ENCODE measurements around the gene CDH13. TPM values are rescaled to one million over a fixed set of nuclear protein-coding genes. Genes with fewer than 3 reads are reported as not detected.

CDH13 gene
- total and polyA plus RNA-seq, 9 of the 15 experiments (the other 6 are each of a cell fraction or from before 2014, with no cell fraction given): 0.03 TPM; not detected in 8

GRCh38 chr16:82833378-82833993 is 206.7 kb downstream of the CDH13 start (continued):
- TF ChIP-seq FOXK1 (CRISPR knock-in tag; IDR thresholded peaks at IDR 0.05; ENCODE audit: borderline replicate concordance): no peak

GRCh38 chr16:82834151-82834815 is 207.5 kb downstream of the CDH13 start:
- in situ Hi-C loops (cut with MboI): no loop called here
- POLR2A ChIA-PET: interaction anchor here (0.6 kb wide), 1 partner anchor 43 kb away, joined by 3 read pairs; no protein-coding TSS in a partner anchor
- intact Hi-C loops (cut with micrococcal nuclease): no loop called here
- H3K4me2 ChIP-seq (ENCODE audit: insufficient read depth, low read length): no peak overlapping the region
- no peak overlapping the region for H2AFZ ChIP-seq (ENCODE audit: low read depth, low read length)
- H3K27ac ChIP-seq (ENCODE audit: extremely low read depth, low read depth, low read length): no peak overlapping the region
- WGBS (ENCODE audit: insufficient coverage, low coverage, missing lambda C conversion rate): 1% methylated on average over 8 of the region's 8 CpGs
- H3K4me1 ChIP-seq (replicated peaks in 1 of 2; ENCODE audit: control insufficient read depth in 2 of 2, insufficient read depth in 2 of 2, low read length in 2 of 2): no peaks in the 10 kb centered on the region
- H3K36me3 ChIP-seq (ENCODE audit: control insufficient read depth, insufficient read depth, low read length): no peaks in the 10 kb centered on the region
- ATAC-seq (no peak), DNase-seq (ENCODE audit: extremely low read depth in 1 of 4, low spot score in 3 of 4) (no peak), FAIRE-seq (no peak)
- no peaks in the 10 kb centered on the region for H3K9me1 ChIP-seq (ENCODE audit: control insufficient read depth, insufficient read depth, low read length)
- H3K79me2 ChIP-seq (ENCODE audit: control insufficient read depth, insufficient read depth, low read length): no peaks in the 10 kb centered on the region
- H3K4me3 ChIP-seq: no peak overlapping the region
- no TSS peak for BruUV-seq (replicated peaks)
- CTCF ChIA-PET (ENCODE audit: low intra/inter-chr PET ratio): no interaction called here
- no peaks in the 10 kb centered on the region for H4K20me1 ChIP-seq (replicated peaks; ENCODE audit: control insufficient read depth, insufficient read depth, low read length)
- H3K27me3 ChIP-seq (ENCODE audit: control insufficient read depth in 2 of 2, insufficient read depth in 2 of 2, low read length in 2 of 2): no peaks in the 10 kb centered on the region
- no peaks in the 10 kb centered on the region for H3K9me3 ChIP-seq (replicated peaks; ENCODE audit: control insufficient read depth, insufficient read depth, low read depth, low read length)
- no peak overlapping the region for H3K9ac ChIP-seq (ENCODE audit: insufficient read depth in 1 of 2, low read depth in 2 of 2, low read length in 2 of 2)
- TF ChIP-seq ATF6 (CRISPR knock-in tag; IDR thresholded peaks at IDR 0.05) (no peak), RERE (CRISPR knock-in tag; IDR thresholded peaks at IDR 0.05; ENCODE audit: borderline replicate concordance) (no peak), ZNF239 (CRISPR knock-in tag; IDR thresholded peaks at IDR 0.05) (no peak), RBBP5 (IDR thresholded peaks at IDR 0.05; ENCODE audit: borderline replicate concordance, insufficient read depth, low read length, poor library complexity, severe bottlenecking) (no peak)
- TF ChIP-seq, protein P1, sequence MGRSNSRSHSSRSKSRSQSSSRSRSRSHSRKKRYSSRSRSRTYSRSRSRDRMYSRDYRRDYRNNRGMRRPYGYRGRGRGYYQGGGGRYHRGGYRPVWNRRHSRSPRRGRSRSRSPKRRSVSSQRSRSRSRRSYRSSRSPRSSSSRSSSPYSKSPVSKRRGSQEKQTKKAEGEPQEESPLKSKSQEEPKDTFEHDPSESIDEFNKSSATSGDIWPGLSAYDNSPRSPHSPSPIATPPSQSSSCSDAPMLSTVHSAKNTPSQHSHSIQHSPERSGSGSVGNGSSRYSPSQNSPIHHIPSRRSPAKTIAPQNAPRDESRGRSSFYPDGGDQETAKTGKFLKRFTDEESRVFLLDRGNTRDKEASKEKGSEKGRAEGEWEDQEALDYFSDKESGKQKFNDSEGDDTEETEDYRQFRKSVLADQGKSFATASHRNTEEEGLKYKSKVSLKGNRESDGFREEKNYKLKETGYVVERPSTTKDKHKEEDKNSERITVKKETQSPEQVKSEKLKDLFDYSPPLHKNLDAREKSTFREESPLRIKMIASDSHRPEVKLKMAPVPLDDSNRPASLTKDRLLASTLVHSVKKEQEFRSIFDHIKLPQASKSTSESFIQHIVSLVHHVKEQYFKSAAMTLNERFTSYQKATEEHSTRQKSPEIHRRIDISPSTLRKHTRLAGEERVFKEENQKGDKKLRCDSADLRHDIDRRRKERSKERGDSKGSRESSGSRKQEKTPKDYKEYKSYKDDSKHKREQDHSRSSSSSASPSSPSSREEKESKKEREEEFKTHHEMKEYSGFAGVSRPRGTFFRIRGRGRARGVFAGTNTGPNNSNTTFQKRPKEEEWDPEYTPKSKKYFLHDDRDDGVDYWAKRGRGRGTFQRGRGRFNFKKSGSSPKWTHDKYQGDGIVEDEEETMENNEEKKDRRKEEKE (IDR thresholded peaks at IDR 0.05; ENCODE audit: borderline replicate concordance in 1 of 2, control insufficient read depth in 1 of 2, low read depth in 2 of 2, low read length in 1 of 2): no peak

Data from K562 (cell line).